Esophagus squamous epithelium (tissue), 4 donors: ENCODE measurements around the gene VSTM2L.

Experiments used
- POLR2A ChIP-seq, 4 donors: fragments of 450-650 bp; IDR thresholded peaks; one replicate each; pipeline ENCODE4 v1.6.1; 2017; ENCODE audit warnings: antibody characterized with exemption in 4 of 4, mild to moderate bottlenecking in 4 of 4, moderate library complexity in 3 of 4
- TF ChIP-seq, protein P1 (sequence below), 6 experiments: fragments of 450-650 bp in 4 of 6; fragments of 200-600 bp in 2 of 6; sonication (generic) in 2 of 6; IDR thresholded peaks; one replicate each; pipeline ENCODE4 v1.5.1; 2016 to 2019; ENCODE audit warnings: antibody characterized with exemption in 6 of 6, mild to moderate bottlenecking in 4 of 6, moderate library complexity in 4 of 6

GRCh38 chr20:37994512-37994911, 91.6 kb downstream of the VSTM2L start:
- TF ChIP-seq, protein P1, sequence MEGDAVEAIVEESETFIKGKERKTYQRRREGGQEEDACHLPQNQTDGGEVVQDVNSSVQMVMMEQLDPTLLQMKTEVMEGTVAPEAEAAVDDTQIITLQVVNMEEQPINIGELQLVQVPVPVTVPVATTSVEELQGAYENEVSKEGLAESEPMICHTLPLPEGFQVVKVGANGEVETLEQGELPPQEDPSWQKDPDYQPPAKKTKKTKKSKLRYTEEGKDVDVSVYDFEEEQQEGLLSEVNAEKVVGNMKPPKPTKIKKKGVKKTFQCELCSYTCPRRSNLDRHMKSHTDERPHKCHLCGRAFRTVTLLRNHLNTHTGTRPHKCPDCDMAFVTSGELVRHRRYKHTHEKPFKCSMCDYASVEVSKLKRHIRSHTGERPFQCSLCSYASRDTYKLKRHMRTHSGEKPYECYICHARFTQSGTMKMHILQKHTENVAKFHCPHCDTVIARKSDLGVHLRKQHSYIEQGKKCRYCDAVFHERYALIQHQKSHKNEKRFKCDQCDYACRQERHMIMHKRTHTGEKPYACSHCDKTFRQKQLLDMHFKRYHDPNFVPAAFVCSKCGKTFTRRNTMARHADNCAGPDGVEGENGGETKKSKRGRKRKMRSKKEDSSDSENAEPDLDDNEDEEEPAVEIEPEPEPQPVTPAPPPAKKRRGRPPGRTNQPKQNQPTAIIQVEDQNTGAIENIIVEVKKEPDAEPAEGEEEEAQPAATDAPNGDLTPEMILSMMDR (IDR thresholded peaks at IDR 0.05) = no peak
- no peak for TF ChIP-seq POLR2A (IDR thresholded peaks at IDR 0.05)
